ACC112 (cell line): ENCODE measurements around the gene AGBL2.
"Not testable (repeated sequence)": the region's sequence is repeated elsewhere in the genome, so short reads cannot be mapped to it uniquely, and the experiment has no call there.

ENCODE experiments used
- H2AFZ ChIP-seq: fragments of 200-600 bp; sonication (generic); one replicate; pipeline ENCODE4 v1.6.0; 2017; ENCODE audit warnings: antibody characterized with exemption, low read length; ENCODE audit not compliant: unreplicated experiment
- H3K27ac ChIP-seq: fragments of 200-600 bp; sonication (generic); 2 replicates; pipeline ENCODE4 v1.5.1; 2014; ENCODE audit warnings: low read depth, mild to moderate bottlenecking, antibody characterized with exemption, low read length, moderate library complexity
- H3K27me3 ChIP-seq: fragments of 200-600 bp; sonication (generic); 2 replicates; pipeline ENCODE4 v1.6.1; 2014; ENCODE audit warnings: mild to moderate bottlenecking, antibody characterized with exemption, low read length, moderate library complexity, mixed read lengths; ENCODE audit not compliant: insufficient read depth
- H3K36me3 ChIP-seq: fragments of 200-600 bp; sonication (generic); 2 replicates; pipeline ENCODE4 v1.6.1; 2016; ENCODE audit warnings: mild to moderate bottlenecking, antibody characterized with exemption, low read length, moderate library complexity, mixed read lengths; ENCODE audit not compliant: insufficient read depth
- H3K4me1 ChIP-seq: fragments of 200-600 bp; sonication (generic); one replicate; pipeline ENCODE4 v1.6.1; 2016; ENCODE audit warnings: low read length, mixed read lengths; ENCODE audit not compliant: insufficient read depth, unreplicated experiment, control insufficient read depth
- H3K4me3 ChIP-seq: fragments of 200-600 bp; sonication (generic); 2 replicates; pipeline ENCODE4 v1.5.1; 2014; ENCODE audit warnings: mild to moderate bottlenecking, low read depth, low read length
- H3K79me2 ChIP-seq: fragments of 200-600 bp; sonication (generic); one replicate; pipeline ENCODE4 v1.6.0; 2016; ENCODE audit warnings: low read length; ENCODE audit not compliant: control insufficient read depth, unreplicated experiment, insufficient read depth

The AGBL2 gene

GRCh38 chr11:47661245-47661644, 53.9 kb downstream of the AGBL2 start:
- Histone ChIP-seq H3K79me2 (no peaks in the 10 kb centered on the region), H3K27me3 (no peaks in the 10 kb centered on the region), H3K4me1 (peaks cover 16% of the 10 kb centered on the region), H3K27ac (no peak overlapping the region), H3K4me3 (no peak overlapping the region), H3K36me3 (no peaks in the 10 kb centered on the region), H2AFZ (no peak overlapping the region)

- no peak overlapping the region for H2AFZ ChIP-seq
- no peaks in the 10 kb centered on the region for H3K36me3 ChIP-seq
- no peak overlapping the region for H3K4me3 ChIP-seq
- no peaks in the 10 kb centered on the region for H3K79me2 ChIP-seq
- no peak overlapping the region for H3K27ac ChIP-seq
- H3K27me3 ChIP-seq, result no peaks in the 10 kb centered on the region
- peaks cover 4% of the 10 kb centered on the region for H3K4me1 ChIP-seq
Observed at GRCh38 chr11:47659276-47659675, 55.9 kb downstream of the AGBL2 start.

GRCh38 chr11:47656260-47656885, 58.8 kb downstream of the AGBL2 start:
- Histone ChIP-seq H3K27ac (no peak overlapping the region), H3K36me3 (no peaks in the 10 kb centered on the region)

GRCh38 chr11:47651818-47652469, 63.2 kb downstream of the AGBL2 start:
- Histone ChIP-seq H3K36me3 (no peaks in the 10 kb centered on the region), H3K79me2 (no peaks in the 10 kb centered on the region), H2AFZ (no peak overlapping the region), H3K4me3 (no peak overlapping the region), H3K4me1 (no peaks in the 10 kb centered on the region), H3K27me3 (no peaks in the 10 kb centered on the region), H3K27ac (no peak overlapping the region)

More at GRCh38 chr11:47656260-47656885, 58.8 kb downstream of the AGBL2 start:
- Histone ChIP-seq H3K27me3 (no peaks in the 10 kb centered on the region), H3K4me3 (no peak overlapping the region), H3K79me2 (no peaks in the 10 kb centered on the region), H2AFZ (no peak overlapping the region), H3K4me1 (no peaks in the 10 kb centered on the region)

GRCh38 chr11:47649276-47649675, 65.9 kb downstream of the AGBL2 start:
- Histone ChIP-seq H2AFZ (no peak overlapping the region), H3K27me3 (no peaks in the 10 kb centered on the region), H3K36me3 (no peaks in the 10 kb centered on the region), H3K4me1 (no peaks in the 10 kb centered on the region), H3K27ac (no peak overlapping the region), H3K79me2 (no peaks in the 10 kb centered on the region), H3K4me3 (no peak overlapping the region)

DNA sequence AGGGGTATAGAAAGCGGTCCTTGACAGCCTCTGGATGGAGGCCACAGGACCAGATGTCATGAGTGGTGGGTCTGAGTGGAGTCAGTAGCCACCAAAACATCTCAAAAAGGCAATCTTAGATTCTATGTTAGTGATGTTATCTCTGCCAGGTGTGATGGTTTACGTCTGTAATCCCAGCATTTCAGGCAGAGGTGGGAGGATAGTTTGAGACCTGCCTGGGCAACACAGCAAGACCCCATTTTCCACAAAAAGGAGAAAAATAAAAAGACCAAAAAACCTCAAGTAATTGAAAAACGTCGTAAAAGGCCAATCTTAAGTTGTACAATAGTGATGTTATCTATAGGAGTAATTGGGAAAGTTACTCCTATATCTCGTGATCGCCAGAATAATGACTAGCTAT, 69.2 kb downstream of the AGBL2 start:
- Histone ChIP-seq H3K27ac (no peak overlapping the region), H3K4me1 (peaks cover 2% of the 10 kb centered on the region), H2AFZ (no peak overlapping the region)

GRCh38 chr11:47645500-47645899, 69.7 kb downstream of the AGBL2 start:
- Histone ChIP-seq H3K4me1 (peaks cover 7% of the 10 kb centered on the region), H3K27me3 (no peaks in the 10 kb centered on the region), H2AFZ (peak overlapping the region; percentile 10), H3K4me3 (no peak overlapping the region), H3K36me3 (no peaks in the 10 kb centered on the region), H3K27ac (no peak overlapping the region), H3K79me2 (peaks cover 18% of the 10 kb centered on the region)

More for the DNA sequence above, 69.2 kb downstream of the AGBL2 start:
- peaks cover 13% of the 10 kb centered on the region for H3K79me2 ChIP-seq
- H3K27me3 ChIP-seq, result no peaks in the 10 kb centered on the region
- H3K36me3 ChIP-seq, result no peaks in the 10 kb centered on the region
- no peak overlapping the region for H3K4me3 ChIP-seq

DNA sequence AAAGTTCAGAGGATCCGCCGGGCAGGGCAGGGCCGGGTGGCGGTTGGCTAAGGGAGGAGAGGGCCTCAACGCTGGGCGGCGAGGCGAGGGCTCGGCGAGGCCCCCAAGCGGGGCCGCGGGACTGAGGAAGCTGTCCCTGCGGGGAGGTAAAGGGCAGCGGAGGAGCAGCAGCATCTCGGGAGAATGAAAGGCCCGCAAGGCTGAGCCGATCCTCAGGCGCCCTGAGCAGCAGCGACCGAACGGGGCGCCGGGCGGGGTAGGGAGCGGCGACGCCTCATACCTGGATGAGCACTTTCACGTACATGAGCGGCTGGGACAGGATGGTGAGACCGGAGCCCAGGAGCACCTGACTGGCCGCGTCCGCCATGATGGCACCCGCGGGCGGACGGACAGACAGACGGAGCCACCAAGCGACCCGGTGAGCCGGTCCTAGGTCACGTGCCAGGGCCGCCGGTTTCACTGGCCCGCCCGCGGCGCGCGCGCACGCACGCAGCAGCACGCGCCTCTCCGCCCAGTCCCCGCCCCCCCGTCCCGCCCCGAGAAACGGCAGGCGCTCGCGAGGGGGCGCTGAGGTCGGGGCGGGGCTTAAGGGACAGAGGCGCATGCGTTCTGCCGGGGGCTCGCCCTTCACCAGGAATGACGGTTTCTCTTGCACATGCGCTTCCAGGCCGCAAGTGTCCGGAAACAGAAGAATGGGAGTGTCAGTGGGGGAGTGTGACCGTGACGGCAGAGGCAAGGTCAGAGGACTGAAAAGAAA, 72.9 kb downstream of the AGBL2 start, which contains the start of gene MTCH2:
Gene MTCH2 (minus strand): TSS at position 461 of the 757 bp plus-strand sequence. CDS start 94 bp downstream, at position 367.
- Histone ChIP-seq H3K4me3 (peak within 1 kb of the TSS; percentile 77), H3K36me3 (peaks cover 16% of the 10 kb centered on the region), H3K79me2 (peaks cover 35% of the 10 kb centered on the region), H3K4me1 (peaks cover 9% of the 10 kb centered on the region), H2AFZ (peak within 1 kb of the TSS; percentile 75), H3K27me3 (no peaks in the 10 kb centered on the region), H3K27ac (peak within 1 kb of the TSS; percentile 72)

DNA sequence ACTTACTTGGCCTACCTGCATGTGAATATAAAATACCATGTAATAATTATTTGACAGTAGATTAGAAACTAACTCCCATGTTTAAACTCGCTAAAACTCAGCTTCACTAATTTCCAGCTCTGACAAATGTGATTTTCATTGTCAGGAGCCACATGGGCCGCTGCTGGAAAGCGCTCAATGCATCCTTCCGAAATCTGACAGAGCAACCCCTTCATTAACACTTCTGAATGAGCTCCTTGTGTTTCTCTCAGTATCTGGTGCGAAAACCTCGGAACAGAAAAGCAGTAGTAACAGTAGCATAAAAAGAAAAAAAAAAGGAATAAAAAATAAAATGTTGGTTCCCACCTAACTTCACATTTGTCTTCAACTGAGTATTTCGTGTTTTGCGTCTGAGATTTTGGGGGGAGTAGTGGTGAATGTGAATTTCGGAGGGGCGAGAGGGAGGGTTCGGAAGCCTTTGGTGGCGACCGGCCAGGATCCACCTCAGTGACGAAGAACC, 73.5 kb downstream of the AGBL2 start:
- H3K27me3 ChIP-seq, result no peaks in the 10 kb centered on the region
- H3K36me3 ChIP-seq, result peaks cover 16% of the 10 kb centered on the region
- peak overlapping the region; percentile 72 for H3K27ac ChIP-seq
- H3K4me1 ChIP-seq, result peaks cover 9% of the 10 kb centered on the region
- H3K4me3 ChIP-seq, result peak overlapping the region; percentile 77
- peak overlapping the region; percentile 73 for H2AFZ ChIP-seq
- peaks cover 35% of the 10 kb centered on the region for H3K79me2 ChIP-seq

DNA sequence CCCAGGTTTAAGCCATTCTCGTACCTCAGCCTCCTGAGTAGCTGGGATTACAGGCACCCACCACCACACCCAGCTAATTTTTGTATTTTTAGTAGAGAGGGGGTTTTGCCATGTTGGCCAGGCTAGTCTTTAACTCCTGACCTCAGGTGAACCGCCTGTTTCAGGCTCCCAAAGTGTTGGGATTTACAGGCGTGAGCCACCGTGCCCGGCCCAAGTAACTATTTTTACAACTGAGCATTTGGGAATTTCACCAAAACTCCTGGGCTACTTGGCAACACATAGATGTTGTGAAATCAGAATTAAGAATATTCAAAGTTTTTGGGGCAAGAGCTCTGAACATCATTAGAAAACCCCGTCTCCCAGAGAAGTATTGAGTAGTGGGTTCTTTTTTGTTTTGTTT, 74.7 kb downstream of the AGBL2 start:
- H3K27me3 ChIP-seq, H3K4me1 ChIP-seq, H2AFZ ChIP-seq, H3K27ac ChIP-seq: not testable (repeated sequence)
- H3K36me3 ChIP-seq, result peaks cover 16% of the 10 kb centered on the region
- peak overlapping the region; percentile 77; the same call in 1 of the 2 replicates for H3K4me3 ChIP-seq
- peaks cover 35% of the 10 kb centered on the region for H3K79me2 ChIP-seq
